AML-193 (cell line): ENCODE measurements around the gene COL21A1.

Source experiments
- DNase-seq, 2 experiments: peaks; one replicate each; lab custom pipeline; 2025; lab: John Stamatoyannopoulos, UW

COL21A1 gene

GRCh38 chr6:56187686-56188085 is 59.7 kb downstream of the COL21A1 start:
- no peak for DNase-seq

- no peak for DNase-seq
Measured at GRCh38 chr6:56176741-56177140, 70.6 kb downstream of the COL21A1 start.

- no peak for DNase-seq
Measured at GRCh38 chr6:56173228-56173627, 74.2 kb downstream of the COL21A1 start.

GRCh38 chr6:56172144-56172543 is 75.2 kb downstream of the COL21A1 start:
- DNase-seq: no peak

GRCh38 chr6:56169366-56169765 is 78.0 kb downstream of the COL21A1 start:
- no peak for DNase-seq

- no peak for DNase-seq
Measured at GRCh38 chr6:56168596-56168995, 78.8 kb downstream of the COL21A1 start.

GRCh38 chr6:56162081-56162480 is 85.3 kb downstream of the COL21A1 start:
- no peak for DNase-seq

GRCh38 chr6:56160489-56160888 is 86.9 kb downstream of the COL21A1 start:
- no peak for DNase-seq

GRCh38 chr6:56158571-56158970 is 88.8 kb downstream of the COL21A1 start:
- DNase-seq: no peak

GRCh38 chr6:56156643-56157042 is 90.7 kb downstream of the COL21A1 start:
- DNase-seq: no peak

- no peak for DNase-seq
Measured at GRCh38 chr6:56155634-56156141, 91.7 kb downstream of the COL21A1 start.

GRCh38 chr6:56154076-56154475 is 93.3 kb downstream of the COL21A1 start:
- no peak for DNase-seq

- no peak for DNase-seq
Measured at GRCh38 chr6:56152611-56153010, 94.8 kb downstream of the COL21A1 start.

GRCh38 chr6:56151609-56152224 is 95.7 kb downstream of the COL21A1 start:
- no peak for DNase-seq

GRCh38 chr6:56148488-56149186 is 98.7 kb downstream of the COL21A1 start:
- DNase-seq: no peak

- no peak for DNase-seq
Measured at GRCh38 chr6:56147766-56148165, 99.6 kb downstream of the COL21A1 start.

GRCh38 chr6:56146086-56146485 is 101.3 kb downstream of the COL21A1 start:
- no peak for DNase-seq

- DNase-seq: no peak
Measured at GRCh38 chr6:56145616-56146015, 101.8 kb downstream of the COL21A1 start.

- DNase-seq: no peak
Measured at GRCh38 chr6:56144538-56145324, 102.6 kb downstream of the COL21A1 start.

GRCh38 chr6:56143796-56144195 is 103.6 kb downstream of the COL21A1 start:
- DNase-seq: no peak

- DNase-seq: no peak
Measured at GRCh38 chr6:56140090-56140489, 107.3 kb downstream of the COL21A1 start.

GRCh38 chr6:56115715-56116114 is 131.7 kb downstream of the COL21A1 start:
- DNase-seq: no peak

GRCh38 chr6:56109149-56109548 is 138.2 kb downstream of the COL21A1 start:
- no peak for DNase-seq
